ENCODE results near the gene RHCG. TPM values are rescaled to one million over a fixed set of nuclear protein-coding genes. Genes with fewer than 3 reads are reported as not detected.

RHCG gene
- polyA plus RNA-seq, 1 experiment, result not detected

DNA sequence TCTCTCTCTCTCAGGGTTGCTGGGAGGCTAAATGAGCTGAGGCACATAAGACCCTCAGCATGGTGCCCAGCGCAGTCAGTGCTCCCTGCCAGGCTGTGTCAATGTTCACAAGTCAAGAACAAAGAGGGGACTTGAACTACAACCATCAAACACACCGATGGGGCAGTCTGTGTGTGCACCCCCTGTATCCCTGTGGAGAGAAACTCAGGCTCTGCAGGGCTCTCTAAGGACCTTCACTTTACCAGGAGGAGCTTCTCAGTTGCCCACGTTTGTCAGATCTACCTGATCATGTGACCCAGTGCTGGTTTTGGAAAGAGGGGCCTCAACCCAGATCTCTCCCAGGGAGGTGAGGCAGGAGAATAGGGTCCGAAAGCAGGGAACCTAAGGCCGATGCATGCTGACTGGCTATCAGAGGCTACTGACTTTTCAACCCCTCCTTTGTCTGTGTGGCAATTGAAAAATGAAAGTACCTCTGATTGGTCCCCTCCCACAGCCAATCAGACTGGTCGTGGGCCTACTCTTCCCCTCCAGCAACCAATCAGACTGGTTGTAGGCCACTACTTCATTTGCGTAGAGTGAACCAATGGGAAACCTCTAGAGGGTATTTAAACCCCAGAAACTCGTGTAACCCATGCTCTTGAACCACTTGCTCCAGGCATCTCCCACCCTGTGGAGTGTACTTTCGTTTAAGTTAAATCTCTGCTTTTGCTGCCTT is 34.0 kb downstream of the RHCG start:
- Histone ChIP-seq H3K4me3 (ENCODE audit: low read depth, low read length) (no peak overlapping the region), H3K9me3 (ENCODE audit: control insufficient read depth, insufficient read depth, low read length) (no peaks in the 10 kb centered on the region), H3K27me3 (ENCODE audit: control insufficient read depth, insufficient read depth, low read length) (peaks cover 15% of the 10 kb centered on the region), H3K27ac (ENCODE audit: low read depth, low read length) (no peak overlapping the region)
- TF ChIP-seq, protein P1, sequence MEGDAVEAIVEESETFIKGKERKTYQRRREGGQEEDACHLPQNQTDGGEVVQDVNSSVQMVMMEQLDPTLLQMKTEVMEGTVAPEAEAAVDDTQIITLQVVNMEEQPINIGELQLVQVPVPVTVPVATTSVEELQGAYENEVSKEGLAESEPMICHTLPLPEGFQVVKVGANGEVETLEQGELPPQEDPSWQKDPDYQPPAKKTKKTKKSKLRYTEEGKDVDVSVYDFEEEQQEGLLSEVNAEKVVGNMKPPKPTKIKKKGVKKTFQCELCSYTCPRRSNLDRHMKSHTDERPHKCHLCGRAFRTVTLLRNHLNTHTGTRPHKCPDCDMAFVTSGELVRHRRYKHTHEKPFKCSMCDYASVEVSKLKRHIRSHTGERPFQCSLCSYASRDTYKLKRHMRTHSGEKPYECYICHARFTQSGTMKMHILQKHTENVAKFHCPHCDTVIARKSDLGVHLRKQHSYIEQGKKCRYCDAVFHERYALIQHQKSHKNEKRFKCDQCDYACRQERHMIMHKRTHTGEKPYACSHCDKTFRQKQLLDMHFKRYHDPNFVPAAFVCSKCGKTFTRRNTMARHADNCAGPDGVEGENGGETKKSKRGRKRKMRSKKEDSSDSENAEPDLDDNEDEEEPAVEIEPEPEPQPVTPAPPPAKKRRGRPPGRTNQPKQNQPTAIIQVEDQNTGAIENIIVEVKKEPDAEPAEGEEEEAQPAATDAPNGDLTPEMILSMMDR (IDR thresholded peaks at IDR 0.05; ENCODE audit: low read depth, low read length), result no peak
- no peak for DNase-seq (ENCODE audit: low read depth, low spot score)
- ChIA-PET POLR2A (no interaction called here), CTCF (interaction anchor here (1.0 to 2.2 kb wide), 3 partner anchors 11 to 104 kb away, joined by 3 to 6 read pairs (median 3); no protein-coding TSS in a partner anchor)

DNA sequence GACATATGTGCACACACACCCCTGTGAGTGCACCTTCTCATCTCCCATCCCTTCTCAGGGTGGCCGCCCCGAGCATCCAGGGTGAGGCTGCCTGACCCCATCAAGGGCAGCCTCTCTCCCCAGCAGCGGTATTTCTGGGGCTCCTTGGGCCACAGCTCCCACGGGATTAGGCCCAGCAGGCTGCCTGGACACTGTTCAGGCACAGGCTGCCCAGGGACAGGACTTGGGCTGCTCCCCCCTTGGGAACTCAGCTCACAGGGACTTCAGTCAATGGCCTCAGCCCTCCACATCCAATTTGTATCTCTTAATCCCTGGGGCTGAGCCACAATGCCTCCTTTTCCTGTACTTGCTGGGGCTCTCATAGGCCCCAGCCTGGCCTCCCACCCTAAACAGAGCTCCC is 35.0 kb downstream of the RHCG start:
- no peak overlapping the region for H3K4me3 ChIP-seq (ENCODE audit: low read depth, low read length)
- CTCF ChIA-PET, result interaction anchor here (2.2 kb wide), 1 partner anchor 12 kb away, joined by 6 read pairs; no protein-coding TSS in a partner anchor
- no peak overlapping the region for H3K27ac ChIP-seq (ENCODE audit: low read depth, low read length)
- H3K27me3 ChIP-seq (ENCODE audit: control insufficient read depth, insufficient read depth, low read length), result peaks cover 13% of the 10 kb centered on the region
- POLR2A ChIA-PET, result no interaction called here
- H3K9me3 ChIP-seq (ENCODE audit: control insufficient read depth, insufficient read depth, low read length), result no peaks in the 10 kb centered on the region
- TF ChIP-seq, protein P1 (IDR thresholded peaks at IDR 0.05; ENCODE audit: low read depth, low read length), result no peak
- no peak for DNase-seq (ENCODE audit: low read depth, low spot score)

GRCh38 chr15:89460048-89460447 is 36.3 kb downstream of the RHCG start:
- TF ChIP-seq, protein P1 (IDR thresholded peaks at IDR 0.05; ENCODE audit: low read depth, low read length), result no peak
- CTCF ChIA-PET, result no interaction called here
- DNase-seq (ENCODE audit: low read depth, low spot score), result no peak
- POLR2A ChIA-PET, result no interaction called here
- Histone ChIP-seq H3K27ac (ENCODE audit: low read depth, low read length) (no peak overlapping the region), H3K4me3 (ENCODE audit: low read depth, low read length) (no peak overlapping the region), H3K9me3 (ENCODE audit: control insufficient read depth, insufficient read depth, low read length) (no peaks in the 10 kb centered on the region), H3K27me3 (ENCODE audit: control insufficient read depth, insufficient read depth, low read length) (peaks cover 8% of the 10 kb centered on the region)

- peaks cover 5% of the 10 kb centered on the region for H3K27me3 ChIP-seq (ENCODE audit: control insufficient read depth, insufficient read depth, low read length)
- no peak overlapping the region for H3K4me3 ChIP-seq (ENCODE audit: low read depth, low read length)
- POLR2A ChIA-PET, result no interaction called here
- no peak overlapping the region for H3K27ac ChIP-seq (ENCODE audit: low read depth, low read length)
- TF ChIP-seq, protein P1 (IDR thresholded peaks at IDR 0.05; ENCODE audit: low read depth, low read length), result no peak
- no peak for DNase-seq (ENCODE audit: low read depth, low spot score)
- CTCF ChIA-PET, result interaction anchor here (1.4 kb wide), 1 partner anchor 102 kb away, joined by 5 read pairs; no protein-coding TSS in a partner anchor
- H3K9me3 ChIP-seq (ENCODE audit: control insufficient read depth, insufficient read depth, low read length), result no peaks in the 10 kb centered on the region
These were observed 36.9 kb downstream of the RHCG start for GRCh38 chr15:89459271-89460038.

DNA sequence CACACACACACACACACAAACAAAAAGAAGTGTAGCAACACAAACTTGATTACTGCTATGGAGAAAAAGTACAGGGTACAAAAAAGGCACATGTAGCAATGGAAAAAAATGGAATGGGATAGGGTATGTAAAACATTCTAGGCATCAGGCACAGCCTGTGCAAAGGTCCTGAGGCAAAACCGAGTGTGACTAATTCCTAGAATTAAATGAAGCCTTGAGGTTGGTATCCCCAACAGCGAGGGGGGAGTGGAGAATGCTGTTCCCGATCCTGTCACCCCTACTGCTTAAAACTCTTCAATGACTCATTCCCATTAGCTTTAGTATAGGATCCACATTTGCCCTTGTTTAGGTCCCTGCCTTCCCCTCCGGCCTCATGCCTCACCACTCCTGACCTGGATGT is 37.9 kb downstream of the RHCG start:
- no peak overlapping the region for H3K4me3 ChIP-seq (ENCODE audit: low read depth, low read length)
- no peaks in the 10 kb centered on the region for H3K9me3 ChIP-seq (ENCODE audit: control insufficient read depth, insufficient read depth, low read length)
- no peak overlapping the region for H3K27ac ChIP-seq (ENCODE audit: low read depth, low read length)
- POLR2A ChIA-PET, result no interaction called here
- TF ChIP-seq, protein P1 (IDR thresholded peaks at IDR 0.05; ENCODE audit: low read depth, low read length), result no peak
- peaks cover 5% of the 10 kb centered on the region for H3K27me3 ChIP-seq (ENCODE audit: control insufficient read depth, insufficient read depth, low read length)
- CTCF ChIA-PET, result interaction anchor here (1.4 kb wide), 1 partner anchor 101 kb away, joined by 5 read pairs; no protein-coding TSS in a partner anchor
- no peak for DNase-seq (ENCODE audit: low read depth, low spot score)
